GM23338 (cell line): ENCODE measurements around the gene TRNP1.

ENCODE experiments used
- CTCF ChIP-seq, 2 experiments: fragments of 200-600 bp in 1 of 2; sonication (generic) in 1 of 2; conservative IDR thresholded peaks; 2 replicates each; pipeline versions ENCODE4 v1.5.1 to v1.6.1; 2016 to 2017; ENCODE audit warnings: antibody characterized with exemption in 2 of 2, low read depth in 2 of 2, mild to moderate bottlenecking in 2 of 2, moderate library complexity in 1 of 2
- EZH2 ChIP-seq: fragments of 200-600 bp; sonication (generic); IDR thresholded peaks from one replicate; pipeline ENCODE4 v1.8.0; 2017; ENCODE audit warnings: antibody characterized with exemption, mild to moderate bottlenecking, low read depth; ENCODE audit not compliant: unreplicated experiment
- EZH2phosphoT487 ChIP-seq: fragments of 200-600 bp; sonication (generic); IDR thresholded peaks from one replicate; pipeline ENCODE4 v1.8.1; 2018; ENCODE audit warnings: antibody characterized with exemption; ENCODE audit not compliant: unreplicated experiment
- POLR2AphosphoS5 ChIP-seq: IDR thresholded peaks from 2 replicates; pipeline ENCODE4 v1.6.1; 2016; ENCODE audit warnings: antibody characterized with exemption, low read depth
- REST ChIP-seq: IDR thresholded peaks from one replicate; pipeline ENCODE4 v1.6.1; 2018; ENCODE audit warnings: antibody characterized with exemption; ENCODE audit not compliant: unreplicated experiment
- ZNF114 ChIP-seq: fragments of 250-450 bp; sonication (Bioruptor Pico); IDR thresholded peaks from 2 replicates; pipeline ENCODE4 v1.5.0; 2020; ENCODE audit warnings: mild to moderate bottlenecking, moderate library complexity
- ZNF331 ChIP-seq: fragments of 250-450 bp; sonication (Bioruptor Pico); IDR thresholded peaks from 2 replicates; pipeline ENCODE4 v1.5.0; 2020; ENCODE audit warnings: low read depth, mild to moderate bottlenecking, moderate library complexity

GRCh38 chr1:26951216-26951615, 42.3 kb upstream of the TRNP1 start:
- TF ChIP-seq EZH2phosphoT487: no peak
- no peak for TF ChIP-seq POLR2AphosphoS5
- TF ChIP-seq REST: no peak
- TF ChIP-seq CTCF (conservative IDR thresholded peaks at IDR 0.05; ENCODE audit: low read depth in 2 of 2): no peak
- TF ChIP-seq EZH2: no peak
- TF ChIP-seq ZNF331: no peak
- no peak for TF ChIP-seq ZNF114
